ENCODE results near the gene SLC23A2.

Gene SLC23A2

DNA sequence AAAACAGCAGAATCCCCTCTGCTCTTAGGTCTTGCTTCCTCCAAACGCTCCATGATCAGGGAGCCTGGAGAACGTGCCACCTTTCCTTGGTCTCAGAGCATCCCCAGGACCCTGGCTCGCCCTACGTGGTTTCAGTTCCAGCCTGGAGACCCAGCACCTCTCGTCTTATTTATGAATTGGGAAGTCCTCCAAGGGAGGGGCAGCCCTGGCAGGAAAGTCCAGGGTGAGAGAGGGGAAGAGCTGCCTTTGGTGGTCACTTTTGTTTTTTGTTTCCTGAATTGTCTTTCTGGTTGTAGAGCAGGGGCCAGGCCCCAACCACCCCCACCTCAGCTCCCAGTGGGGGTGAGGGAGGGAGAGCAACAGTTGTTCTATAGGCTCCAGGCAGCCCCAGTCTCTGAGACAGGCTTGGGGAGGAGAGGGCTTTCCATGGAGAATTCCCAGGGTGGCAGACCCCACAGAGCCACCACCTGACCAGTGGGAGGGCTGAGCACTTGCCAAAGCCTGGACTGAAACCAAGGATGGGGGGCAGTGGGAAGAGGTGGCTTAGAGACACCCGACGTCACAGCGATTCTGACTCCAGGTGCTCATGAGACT, 190.8 kb downstream of the SLC23A2 start:
- DNase-seq = no peak

DNA sequence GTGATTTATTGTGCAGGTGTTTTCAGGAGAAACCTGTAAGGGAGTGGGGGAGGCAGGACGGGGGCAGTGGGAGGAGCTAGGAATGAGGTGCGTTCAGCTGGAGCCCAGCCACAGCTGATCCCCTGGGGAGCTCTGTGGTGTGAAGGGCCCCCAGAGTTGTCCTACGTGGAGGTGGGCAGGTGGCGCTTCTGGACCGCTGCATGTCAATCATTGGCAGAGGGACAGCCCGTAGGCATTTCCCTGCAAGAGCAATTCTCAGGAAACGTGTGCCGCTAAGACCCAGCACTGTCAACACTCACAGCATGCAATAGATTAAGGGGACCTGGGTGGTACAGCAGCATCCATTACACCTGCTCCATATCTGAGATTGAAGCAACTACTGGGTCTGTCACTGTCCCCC, 191.6 kb downstream of the SLC23A2 start:
- no peak for DNase-seq

GRCh38 chr20:4808872-4809271, 192.4 kb downstream of the SLC23A2 start:
- no peak for DNase-seq

DNA sequence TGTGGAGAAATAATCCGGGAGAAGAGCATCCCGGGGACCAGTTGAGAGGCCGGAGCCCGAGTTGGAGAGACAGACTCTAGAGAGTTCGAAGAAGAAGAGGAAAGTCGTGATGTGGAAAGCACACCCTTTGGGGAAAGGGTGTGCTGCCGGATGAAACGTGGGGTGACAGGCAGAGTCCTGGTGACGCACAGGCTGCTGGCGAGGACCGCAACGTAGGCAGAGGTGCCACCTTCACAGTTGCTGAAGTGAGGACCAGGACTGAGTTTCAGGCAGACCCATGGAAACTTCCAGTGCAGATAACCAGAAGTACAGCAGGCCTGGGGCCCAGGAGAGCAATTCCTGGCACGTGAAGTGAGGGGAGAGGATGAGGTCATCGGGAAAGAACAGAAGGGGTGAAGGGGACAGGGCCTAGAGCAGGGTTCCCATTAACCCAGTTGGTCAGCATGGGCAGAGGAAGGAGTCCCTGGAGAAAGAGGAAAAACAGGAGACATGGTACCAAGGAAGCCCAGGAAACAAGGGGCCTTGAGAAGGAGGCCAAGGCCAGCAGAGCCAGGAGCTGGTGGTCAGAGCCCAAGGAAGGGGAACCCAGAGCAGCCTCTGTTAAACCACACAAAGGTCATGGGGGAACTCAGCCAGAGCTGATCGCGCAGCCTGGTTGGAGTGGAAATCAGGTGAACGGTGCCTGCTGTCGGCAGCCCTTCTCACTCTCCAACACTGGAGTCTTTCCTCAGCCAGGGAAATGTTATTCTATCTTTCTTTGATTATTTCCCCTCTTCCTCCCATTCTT, 195.5 kb downstream of the SLC23A2 start:
- DNase-seq = no peak

DNA sequence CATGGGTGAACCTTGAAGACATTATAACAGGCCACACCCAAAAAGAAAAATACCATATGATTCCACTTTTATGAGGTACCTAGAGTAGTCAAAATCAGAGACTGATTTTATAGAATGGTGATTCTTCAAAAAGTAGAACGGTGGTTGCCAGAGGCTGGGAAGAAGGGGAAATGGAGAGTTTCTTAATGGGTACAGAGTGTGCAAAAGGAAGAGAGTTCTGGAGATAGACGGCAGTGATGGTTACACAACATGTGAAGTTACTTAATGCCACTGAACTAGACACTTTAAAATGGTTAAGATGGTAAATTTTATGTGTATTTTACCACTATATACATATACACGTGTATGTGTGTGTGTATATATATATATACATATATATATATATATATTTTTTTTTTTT, 198.8 kb downstream of the SLC23A2 start:
- DNase-seq = no peak
